H1 (cell line): Measurements from ENCODE around the gene UBAP1. TPM values are rescaled to one million over a fixed set of nuclear protein-coding genes. Genes with fewer than 3 reads are reported as not detected.

ENCODE experiments used
- CTCF ChIA-PET: fragments of 300-600 bp; sonication (Branson Sonifier 250); formaldehyde crosslinking; loops from one replicate; lab custom pipeline; 2021; ENCODE audit not compliant: partially characterized antibody; lab: Charles Lee
- POLR2A ChIA-PET: fragments of 300-600 bp; sonication (Branson Sonifier 250); formaldehyde crosslinking; loops from one replicate; lab custom pipeline; 2021; ENCODE audit warnings: inconsistent platforms; ENCODE audit not compliant: partially characterized antibody; lab: Charles Lee
- DNase-seq, 2 experiments: peaks; one replicate each; pipeline versions ENCODE4 v3.0.0 to v3.0.0-alpha.2; 2010 to 2022; ENCODE audit warnings: low spot score in 2 of 2, low read depth in 1 of 2, mixed read lengths in 1 of 2
- FAIRE-seq: peaks from 2 replicates; lab custom pipeline; 2011; peaks lifted over from hg19 to GRCh38; lab: Jason Lieb, UNC
- H2AFZ ChIP-seq: 2 replicates; pipeline ENCODE4 v1.8.1; 2012; ENCODE audit warnings: low read length, inconsistent platforms
- H2AK5ac ChIP-seq: 2 replicates; pipeline ENCODE4 v1.6.1; 2013; ENCODE audit warnings: low read depth, low read length
- H2BK120ac ChIP-seq: replicated peaks from 2 replicates; pipeline ENCODE3; 2013; ENCODE audit warnings: low read depth, low read length, inconsistent platforms
- H2BK12ac ChIP-seq: 2 replicates; pipeline ENCODE4 v1.6.1; 2013; ENCODE audit warnings: low read depth, low read length
- H2BK15ac ChIP-seq: 2 replicates; pipeline ENCODE4 v1.6.1; 2013; ENCODE audit warnings: low read length
- H2BK20ac ChIP-seq: 2 replicates; pipeline ENCODE4 v1.6.1; 2013; ENCODE audit warnings: low read length
- H2BK5ac ChIP-seq: 2 replicates; pipeline ENCODE4 v1.6.1; 2013; ENCODE audit warnings: low read depth, low read length
- H3K14ac ChIP-seq: 2 replicates; pipeline ENCODE4 v1.6.1; 2013; ENCODE audit warnings: inconsistent platforms; ENCODE audit not compliant: insufficient read length
- H3K18ac ChIP-seq: 2 replicates; pipeline ENCODE4 v1.6.1; 2013; ENCODE audit warnings: low read length; ENCODE audit errors: extremely low read depth
- H3K23ac ChIP-seq: 2 replicates; pipeline ENCODE4 v1.6.1; 2013; ENCODE audit warnings: inconsistent platforms; ENCODE audit not compliant: insufficient read length
- H3K23me2 ChIP-seq: 2 replicates; pipeline ENCODE4 v1.6.1; 2013; ENCODE audit warnings: low read depth, low read length
- H3K27ac ChIP-seq: 2 replicates; pipeline ENCODE4 v1.6.1; 2011; ENCODE audit warnings: low read depth, low read length, inconsistent platforms
- H3K27me3 ChIP-seq, 4 experiments: replicated peaks in 1 of 4; 1 replicate in 1 of 4; 2 replicates in 3 of 4; pipeline versions ENCODE4 v1.6.1 to v1.8.1; 2011 to 2013; ENCODE audit warnings: low read length in 3 of 4, mild to moderate bottlenecking in 3 of 4, inconsistent platforms in 2 of 4, mixed read lengths in 2 of 4, moderate library complexity in 1 of 4; ENCODE audit not compliant: control insufficient read depth in 3 of 4, insufficient read depth in 3 of 4; ENCODE audit errors: extremely low read depth in 1 of 4
- H3K36me3 ChIP-seq, 4 experiments: 2 replicates each; pipeline versions ENCODE4 v1.6.1 to v1.8.1; 2011 to 2013; ENCODE audit warnings: mild to moderate bottlenecking in 4 of 4, low read length in 3 of 4, moderate library complexity in 2 of 4, control low read depth in 1 of 4, inconsistent platforms in 1 of 4; ENCODE audit not compliant: insufficient read depth in 4 of 4, control insufficient read depth in 2 of 4
- H3K4ac ChIP-seq: replicated peaks from 2 replicates; pipeline ENCODE3; 2013; ENCODE audit warnings: low read length, low read depth, mixed read lengths, inconsistent platforms; ENCODE audit not compliant: insufficient read length
- H3K4me1 ChIP-seq, 4 experiments: replicated peaks in 1 of 4; 1 replicate in 1 of 4; 2 replicates in 3 of 4; pipeline versions ENCODE4 v1.6.1 to v1.8.1; 2011 to 2013; ENCODE audit warnings: low read length in 3 of 4, inconsistent platforms in 2 of 4, mixed read lengths in 1 of 4; ENCODE audit not compliant: insufficient read depth in 4 of 4, control insufficient read depth in 3 of 4
- H3K4me2 ChIP-seq, 2 experiments: 2 replicates each; pipeline versions ENCODE4 v1.6.1 to v1.8.1; 2011 to 2013; ENCODE audit warnings: low read depth in 2 of 2, low read length in 2 of 2, control low read depth in 1 of 2, inconsistent platforms in 1 of 2, mild to moderate bottlenecking in 1 of 2; ENCODE audit not compliant: insufficient read depth in 1 of 2
- H3K4me3 ChIP-seq, 4 experiments: fragments of 200-600, 300-600 bp in 1 of 4; sonication (generic), shearing (Covaris generic), sonication (Bioruptor Twin) in 1 of 4; 2 replicates each; pipeline versions ENCODE4 v1.5.1 to v1.8.1; 2011 to 2016; ENCODE audit warnings: low read length in 4 of 4, low read depth in 3 of 4, control low read depth in 2 of 4, inconsistent platforms in 2 of 4, mild to moderate bottlenecking in 2 of 4, mixed read lengths in 1 of 4, moderate library complexity in 1 of 4; ENCODE audit not compliant: insufficient read depth in 2 of 4; ENCODE audit errors: extremely low read depth in 1 of 4
- H3K56ac ChIP-seq: replicated peaks from 2 replicates; pipeline ENCODE3; 2013; ENCODE audit warnings: low read depth, mild to moderate bottlenecking, mixed read lengths, low read length, inconsistent platforms; ENCODE audit not compliant: insufficient read length
- H3K79me1 ChIP-seq: 2 replicates; pipeline ENCODE4 v1.6.1; 2013; ENCODE audit warnings: low read depth, low read length, control low read depth
- H3K79me2 ChIP-seq, 2 experiments: 2 replicates each; pipeline versions ENCODE4 v1.6.1 to v1.8.1; 2012 to 2013; ENCODE audit warnings: low read length in 2 of 2, mild to moderate bottlenecking in 2 of 2, inconsistent platforms in 1 of 2; ENCODE audit not compliant: insufficient read depth in 2 of 2, control insufficient read depth in 1 of 2
- H3K9ac ChIP-seq, 4 experiments: replicated peaks in 1 of 4; 1 replicate in 1 of 4; 2 replicates in 3 of 4; pipeline versions ENCODE4 v1.6.1 to v1.8.1; 2011 to 2013; ENCODE audit warnings: low read depth in 3 of 4, low read length in 3 of 4, control low read depth in 2 of 4, mild to moderate bottlenecking in 2 of 4, moderate library complexity in 2 of 4, inconsistent platforms in 1 of 4; ENCODE audit errors: extremely low read depth in 1 of 4
- H3K9me3 ChIP-seq, 2 experiments: 2 replicates each; pipeline versions ENCODE4 v1.6.1 to v1.8.1; 2012 to 2013; ENCODE audit warnings: mild to moderate bottlenecking in 2 of 2, moderate library complexity in 2 of 2, control low read depth in 1 of 2, inconsistent platforms in 1 of 2, low read depth in 1 of 2, low read length in 1 of 2, mixed read lengths in 1 of 2; ENCODE audit not compliant: insufficient read depth in 2 of 2
- H4K20me1 ChIP-seq, 2 experiments: replicated peaks in 1 of 2; 2 replicates each; pipeline versions ENCODE3 to v1.8.1; 2011 to 2013; ENCODE audit warnings: inconsistent platforms in 2 of 2, low read length in 2 of 2, mild to moderate bottlenecking in 1 of 2; ENCODE audit not compliant: insufficient read depth in 2 of 2, control insufficient read depth in 1 of 2
- H4K5ac ChIP-seq: 2 replicates; pipeline ENCODE4 v1.6.1; 2013; ENCODE audit warnings: low read length, low read depth, mixed read lengths, inconsistent platforms; ENCODE audit not compliant: insufficient read length
- H4K8ac ChIP-seq: 2 replicates; pipeline ENCODE4 v1.8.0; 2013; ENCODE audit warnings: mild to moderate bottlenecking, moderate library complexity, low read length, inconsistent platforms; ENCODE audit not compliant: insufficient read depth; ENCODE audit errors: extremely low read depth
- H4K91ac ChIP-seq: replicated peaks from 2 replicates; pipeline ENCODE3; 2013; ENCODE audit warnings: low read length, mixed read lengths, inconsistent platforms; ENCODE audit not compliant: insufficient read length
- WGBS, 2 experiments: shearing (Covaris generic) in 1 of 2; methylation state at CpG; one replicate each; pipeline versions ENCODE4 v1.1.6 to v1.1.7; 2013 to 2015; ENCODE audit warnings: low lambda C conversion rate in 2 of 2, mixed read lengths in 2 of 2, inconsistent platforms in 1 of 2, low coverage in 1 of 2, missing lambda C conversion rate in 1 of 2; ENCODE audit not compliant: insufficient replicate concordance in 2 of 2, insufficient coverage in 1 of 2, insufficient read length in 1 of 2; ENCODE audit errors: extremely low coverage in 1 of 2, missing lambda C conversion rate in 1 of 2; 5-methylcytosine and 5-hydroxymethylcytosine counted together
- polyA plus RNA-seq, 7 experiments: library from polyadenylated mRNA; depleted of rRNA in 3 of 7; stranded (reverse) in 5 of 7; unstranded in 2 of 7; fragments of >200 nt in 5 of 7; fragments of 200-250 nt in 2 of 7; gene quantifications; 1 replicate in 5 of 7; 2 replicates in 1 of 7; 4 replicates in 1 of 7; pipeline versions ENCODE4 v1.2.1 to v1.2.3, GENCODE V29; 2011 to 2013; ENCODE audit warnings: missing spikeins in 2 of 7, mixed read lengths in 2 of 7
- total RNA-seq: library from RNA; stranded (reverse); fragmentation: NEBNext Ultra II Directional; extraction: Animal tissue kit (Norgen Biotek cat#: 25700); gene quantifications from 2 replicates; pipeline ENCODE4 v1.2.1, GENCODE V29; 2021

UBAP1 gene
- total and polyA plus RNA-seq, 2 of the 8 experiments (the other 6 are each of a cell fraction or from before 2014, with no cell fraction given), result 31.3 to 31.4 TPM

DNA sequence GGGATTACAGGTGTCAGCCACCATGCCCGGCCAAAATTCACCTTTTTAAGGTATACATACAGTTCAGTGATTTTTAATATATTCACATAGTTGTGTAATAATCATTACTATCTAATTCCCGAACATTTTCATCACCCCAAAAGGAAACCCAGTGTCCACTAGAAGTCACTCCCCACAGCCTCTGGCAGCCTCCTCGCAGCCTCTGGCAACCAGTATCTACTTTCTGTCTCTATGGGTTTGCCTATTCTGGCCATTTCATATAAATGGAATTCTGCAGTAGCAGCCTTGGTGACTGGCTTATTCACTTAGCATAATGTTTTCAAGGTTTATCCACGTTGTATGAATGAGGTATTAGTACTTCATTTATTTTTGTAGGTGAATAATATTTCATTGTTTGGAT is 59.0 kb downstream of the UBAP1 start:
- H3K79me1 ChIP-seq, result 0 out of 2 replicates have a peak, but pooled peaks cover 1% of the 10 kb centered on the region
- no peak overlapping the region for H2BK12ac ChIP-seq
- H2BK15ac ChIP-seq, result no peak overlapping the region
- no peaks in the 10 kb centered on the region for H3K79me2 ChIP-seq
- CTCF ChIA-PET, result no interaction called here
- H3K23me2 ChIP-seq, result no peaks in the 10 kb centered on the region
- no peak for FAIRE-seq
- H3K14ac ChIP-seq, result no peak overlapping the region
- POLR2A ChIA-PET, result no interaction called here
- no peak overlapping the region for H2BK120ac ChIP-seq
- H2BK5ac ChIP-seq, result no peak overlapping the region
- H3K4me1 ChIP-seq, result peaks cover 0 to 2% (median 0%) of the 10 kb centered on the region in 4 experiments; a peak in 1 of 7 replicates
- H3K4me2 ChIP-seq, result no peak overlapping the region
- no peak overlapping the region for H3K27ac ChIP-seq
- no peaks in the 10 kb centered on the region for H3K27me3 ChIP-seq
- no peak overlapping the region for H4K5ac ChIP-seq
- no peak overlapping the region for H3K56ac ChIP-seq
- no peak overlapping the region for H2BK20ac ChIP-seq
- H3K4ac ChIP-seq, result no peak overlapping the region
- no peaks in the 10 kb centered on the region for H3K9me3 ChIP-seq
- H4K91ac ChIP-seq, result no peak overlapping the region
- peaks cover 9 to 45% (median 17%) of the 10 kb centered on the region in 4 experiments for H3K36me3 ChIP-seq
- H3K18ac ChIP-seq, result no peak overlapping the region
- DNase-seq, result no peak
- 92% methylated on average over 4 of the region's 4 CpGs; no CpG with 5 or more reads in 1 of the 2 experiments for WGBS, 2 experiments
- H3K4me3 ChIP-seq, result no peak overlapping the region
- H4K8ac ChIP-seq, result no peak overlapping the region
- H3K9ac ChIP-seq, result no peak overlapping the region
- no peak overlapping the region for H2AFZ ChIP-seq
- H3K23ac ChIP-seq, result no peak overlapping the region
- peaks cover 0 to 3% of the 10 kb centered on the region in 2 experiments for H4K20me1 ChIP-seq
- H2AK5ac ChIP-seq, result no peak overlapping the region
